Testis (tissue), 2 donors: ENCODE measurements around the gene SRGAP1.

Source experiments
- POLR2A ChIP-seq: fragments of 450-650 bp; IDR thresholded peaks from one replicate; pipeline ENCODE4 v1.6.1; 2017; ENCODE audit warnings: antibody characterized with exemption, mild to moderate bottlenecking, moderate library complexity
- TF ChIP-seq, protein P1 (sequence below), 3 experiments: fragments of 450-650 bp in 2 of 3; fragments of 200-600 bp in 1 of 3; sonication (generic) in 1 of 3; IDR thresholded peaks; one replicate each; pipeline ENCODE4 v1.5.1; 2016 to 2019; ENCODE audit warnings: antibody characterized with exemption in 3 of 3, mild to moderate bottlenecking in 2 of 3, moderate library complexity in 1 of 3

DNA sequence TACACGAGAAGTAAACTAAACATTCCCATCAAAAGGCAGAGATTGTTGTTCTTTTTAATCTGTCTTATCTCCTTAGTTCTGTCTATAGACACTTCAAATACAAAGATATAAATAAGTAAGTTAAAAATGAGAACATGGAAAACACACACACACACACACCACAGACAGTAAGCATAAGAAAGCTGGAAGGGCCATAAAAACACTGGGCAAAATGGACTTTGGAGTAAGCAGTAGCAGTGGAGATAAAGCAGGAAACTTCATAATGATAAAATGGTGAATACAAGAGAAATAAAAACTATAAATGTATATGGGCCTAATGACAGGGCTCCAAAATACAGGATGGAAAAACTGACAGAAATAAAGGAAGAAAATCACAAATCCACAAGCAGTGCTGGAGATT, 345.0 kb downstream of the SRGAP1 start:
- TF ChIP-seq, protein P1, sequence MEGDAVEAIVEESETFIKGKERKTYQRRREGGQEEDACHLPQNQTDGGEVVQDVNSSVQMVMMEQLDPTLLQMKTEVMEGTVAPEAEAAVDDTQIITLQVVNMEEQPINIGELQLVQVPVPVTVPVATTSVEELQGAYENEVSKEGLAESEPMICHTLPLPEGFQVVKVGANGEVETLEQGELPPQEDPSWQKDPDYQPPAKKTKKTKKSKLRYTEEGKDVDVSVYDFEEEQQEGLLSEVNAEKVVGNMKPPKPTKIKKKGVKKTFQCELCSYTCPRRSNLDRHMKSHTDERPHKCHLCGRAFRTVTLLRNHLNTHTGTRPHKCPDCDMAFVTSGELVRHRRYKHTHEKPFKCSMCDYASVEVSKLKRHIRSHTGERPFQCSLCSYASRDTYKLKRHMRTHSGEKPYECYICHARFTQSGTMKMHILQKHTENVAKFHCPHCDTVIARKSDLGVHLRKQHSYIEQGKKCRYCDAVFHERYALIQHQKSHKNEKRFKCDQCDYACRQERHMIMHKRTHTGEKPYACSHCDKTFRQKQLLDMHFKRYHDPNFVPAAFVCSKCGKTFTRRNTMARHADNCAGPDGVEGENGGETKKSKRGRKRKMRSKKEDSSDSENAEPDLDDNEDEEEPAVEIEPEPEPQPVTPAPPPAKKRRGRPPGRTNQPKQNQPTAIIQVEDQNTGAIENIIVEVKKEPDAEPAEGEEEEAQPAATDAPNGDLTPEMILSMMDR (IDR thresholded peaks at IDR 0.05), result no peak
- no peak for TF ChIP-seq POLR2A
